ENCODE data around the gene PHF21A. TPM values are rescaled to one million over a fixed set of nuclear protein-coding genes. Genes with fewer than 3 reads are reported as not detected.

Gene PHF21A
- total RNA-seq, 2 donors from 2014 or later: 47.2 to 53.9 TPM

DNA sequence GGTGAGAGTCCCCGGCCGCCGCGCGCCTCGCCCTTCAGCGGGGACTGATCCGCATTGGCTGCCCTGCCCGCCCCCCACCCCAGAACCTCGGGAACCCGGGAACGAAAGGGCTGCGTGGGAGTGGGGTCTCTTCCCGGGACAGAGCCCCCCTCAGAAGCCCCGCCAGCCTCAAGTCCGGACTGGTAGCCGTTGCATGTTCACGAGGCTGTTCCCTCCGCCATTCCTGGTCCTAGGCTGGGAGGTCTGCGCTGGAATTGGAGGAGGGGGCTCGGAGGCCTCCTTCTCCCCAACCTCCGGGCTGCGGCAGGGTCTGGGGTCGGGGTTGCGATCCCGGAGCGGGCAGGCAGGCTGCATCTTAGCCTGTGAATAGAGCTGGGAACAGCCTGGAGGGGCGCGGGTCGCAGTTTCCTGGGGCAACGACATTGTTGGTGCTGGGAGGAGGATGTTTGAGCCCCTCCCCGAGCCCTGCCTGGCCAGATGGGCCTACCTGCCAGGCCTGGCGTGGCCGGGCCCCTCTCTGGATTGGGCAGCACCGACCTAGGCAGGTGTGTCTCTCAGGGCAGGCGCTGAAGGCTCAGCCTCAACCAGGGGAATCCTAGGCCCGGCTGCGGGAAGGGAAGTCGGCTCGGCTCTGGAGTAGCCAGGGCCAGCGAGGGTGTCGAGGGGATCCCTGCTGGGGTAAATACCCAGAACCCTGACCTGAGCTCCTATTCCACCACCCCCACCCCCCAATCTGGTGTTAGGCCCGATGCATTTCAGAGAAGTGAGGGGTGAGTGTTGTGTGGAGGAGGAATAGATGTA is 235.1 kb downstream of the PHF21A start:
- Mint-ChIP-seq H3K27ac (no peak overlapping the region), H3K4me3 (peak overlapping the region; percentile 56), H3K36me3 (ENCODE audit: low read depth) (no peaks in the 10 kb centered on the region), H3K27me3 (ENCODE audit: insufficient read depth) (peaks cover 15% of the 10 kb centered on the region), H3K4me1 (peaks cover 2% of the 10 kb centered on the region), H3K9me3 (no peaks in the 10 kb centered on the region)
- TF ChIP-seq, protein P1, sequence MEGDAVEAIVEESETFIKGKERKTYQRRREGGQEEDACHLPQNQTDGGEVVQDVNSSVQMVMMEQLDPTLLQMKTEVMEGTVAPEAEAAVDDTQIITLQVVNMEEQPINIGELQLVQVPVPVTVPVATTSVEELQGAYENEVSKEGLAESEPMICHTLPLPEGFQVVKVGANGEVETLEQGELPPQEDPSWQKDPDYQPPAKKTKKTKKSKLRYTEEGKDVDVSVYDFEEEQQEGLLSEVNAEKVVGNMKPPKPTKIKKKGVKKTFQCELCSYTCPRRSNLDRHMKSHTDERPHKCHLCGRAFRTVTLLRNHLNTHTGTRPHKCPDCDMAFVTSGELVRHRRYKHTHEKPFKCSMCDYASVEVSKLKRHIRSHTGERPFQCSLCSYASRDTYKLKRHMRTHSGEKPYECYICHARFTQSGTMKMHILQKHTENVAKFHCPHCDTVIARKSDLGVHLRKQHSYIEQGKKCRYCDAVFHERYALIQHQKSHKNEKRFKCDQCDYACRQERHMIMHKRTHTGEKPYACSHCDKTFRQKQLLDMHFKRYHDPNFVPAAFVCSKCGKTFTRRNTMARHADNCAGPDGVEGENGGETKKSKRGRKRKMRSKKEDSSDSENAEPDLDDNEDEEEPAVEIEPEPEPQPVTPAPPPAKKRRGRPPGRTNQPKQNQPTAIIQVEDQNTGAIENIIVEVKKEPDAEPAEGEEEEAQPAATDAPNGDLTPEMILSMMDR (conservative IDR thresholded peaks at IDR 0.05): no peak
- Histone ChIP-seq H3K9ac (ENCODE audit: extremely low read depth, low read length, poor library complexity, severe bottlenecking) (no peak overlapping the region), H3K36me3 (ENCODE audit: control insufficient read depth, insufficient read depth, low read length) (peaks cover 5% of the 10 kb centered on the region), H3K27ac (ENCODE audit: low read depth, low read length) (no peak overlapping the region), H3K4me1 (ENCODE audit: control insufficient read depth, insufficient read depth, low read length) (no peaks in the 10 kb centered on the region), H3K27me3 (ENCODE audit: control insufficient read depth, insufficient read depth, low read length, poor library complexity, severe bottlenecking) (peaks cover 15% of the 10 kb centered on the region), H3K9me3 (ENCODE audit: control insufficient read depth, low read length) (no peaks in the 10 kb centered on the region), H3K4me3 (ENCODE audit: low read length) (peak overlapping the region; percentile 68)
- DNase-seq: peak; percentile 84
- WGBS, 2 experiments (ENCODE audit: insufficient coverage in 1 of 2, insufficient read length in 1 of 2): 9 to 15% methylated on average over 6 to 40 of the region's 43 CpGs

GRCh38 chr11:45885274-45885920 is 235.9 kb downstream of the PHF21A start, which contains the start of gene MAPK8IP1:
TSS of gene MAPK8IP1 (plus strand) at chr11:45885651. CDS start at chr11:45885821, 170 bp downstream.
- no peaks in the 10 kb centered on the region for H3K4me1 ChIP-seq (ENCODE audit: control insufficient read depth, insufficient read depth, low read length)
- H3K27me3 Mint-ChIP-seq (ENCODE audit: insufficient read depth): peaks cover 15% of the 10 kb centered on the region
- no peaks in the 10 kb centered on the region for H3K9me3 ChIP-seq (ENCODE audit: control insufficient read depth, low read length)
- H3K4me1 Mint-ChIP-seq: peaks cover 2% of the 10 kb centered on the region
- no peak within 1 kb of the TSS for H3K9ac ChIP-seq (ENCODE audit: extremely low read depth, low read length, poor library complexity, severe bottlenecking)
- no peaks in the 10 kb centered on the region for H3K36me3 Mint-ChIP-seq (ENCODE audit: low read depth)
- peak; percentile 91 for DNase-seq
- 2 to 3% methylated on average over 6 to 69 of the region's 73 CpGs for WGBS, 2 experiments (ENCODE audit: insufficient coverage in 1 of 2, insufficient read length in 1 of 2)
- peaks cover 11% of the 10 kb centered on the region for H3K36me3 ChIP-seq (ENCODE audit: control insufficient read depth, insufficient read depth, low read length)
- no peak within 1 kb of the TSS for H3K27ac Mint-ChIP-seq
- peaks cover 15% of the 10 kb centered on the region for H3K27me3 ChIP-seq (ENCODE audit: control insufficient read depth, insufficient read depth, low read length, poor library complexity, severe bottlenecking)
- peak within 1 kb of the TSS; percentile 68 for H3K4me3 ChIP-seq (ENCODE audit: low read length)
- H3K4me3 Mint-ChIP-seq: peak within 1 kb of the TSS; percentile 56
- TF ChIP-seq, protein P1 (conservative IDR thresholded peaks at IDR 0.05): no peak
- no peaks in the 10 kb centered on the region for H3K9me3 Mint-ChIP-seq
- no peak within 1 kb of the TSS for H3K27ac ChIP-seq (ENCODE audit: low read depth, low read length)

GRCh38 chr11:45884596-45885185 is 236.6 kb downstream of the PHF21A start:
- Mint-ChIP-seq H3K4me3 (peak overlapping the region; percentile 56), H3K36me3 (ENCODE audit: low read depth) (no peaks in the 10 kb centered on the region), H3K27me3 (ENCODE audit: insufficient read depth) (peaks cover 15% of the 10 kb centered on the region), H3K9me3 (no peaks in the 10 kb centered on the region), H3K27ac (no peak overlapping the region), H3K4me1 (peaks cover 2% of the 10 kb centered on the region)
- no peak overlapping the region for H3K9ac ChIP-seq (ENCODE audit: extremely low read depth, low read length, poor library complexity, severe bottlenecking)
- H3K27ac ChIP-seq (ENCODE audit: low read depth, low read length): no peak overlapping the region
- no peaks in the 10 kb centered on the region for H3K9me3 ChIP-seq (ENCODE audit: control insufficient read depth, low read length)
- TF ChIP-seq, protein P1 (conservative IDR thresholded peaks at IDR 0.05): no peak
- DNase-seq: no peak
- no peak overlapping the region for H3K4me3 ChIP-seq (ENCODE audit: low read length)
- 89 to 91% methylated on average over 9 to 10 of the region's 10 CpGs for WGBS, 2 experiments (ENCODE audit: insufficient coverage in 1 of 2, insufficient read length in 1 of 2)
- H3K4me1 ChIP-seq (ENCODE audit: control insufficient read depth, insufficient read depth, low read length): no peaks in the 10 kb centered on the region
- peaks cover 11% of the 10 kb centered on the region for H3K36me3 ChIP-seq (ENCODE audit: control insufficient read depth, insufficient read depth, low read length)
- peaks cover 15% of the 10 kb centered on the region for H3K27me3 ChIP-seq (ENCODE audit: control insufficient read depth, insufficient read depth, low read length, poor library complexity, severe bottlenecking)

Other genes with a start within 250 kb of the PHF21A start
- 10 to 100 TPM; 11.2 to 12.8 TPM for gene MAPK8IP1, start 235.8 kb downstream of the PHF21A start, total RNA-seq
- 1 to 10 TPM; 1.1 to 1.5 TPM for gene FREY1, start 214.2 kb downstream of the PHF21A start, total RNA-seq
- 10 to 100 TPM; 32.2 to 37.8 TPM for gene PEX16, start 203.6 kb downstream of the PHF21A start, total RNA-seq
- gene LARGE2, start 198.8 kb downstream of the PHF21A start, total RNA-seq: 10 to 100 TPM; 28.5 to 35.2 TPM
- 1 to 10 TPM; 8.8 to 9.9 TPM for gene CREB3L1, start 156.2 kb upstream of the PHF21A start, total RNA-seq
- 10 to 100 TPM; 49.6 to 57.3 TPM for gene DGKZ, start 226.0 kb upstream of the PHF21A start, total RNA-seq